ENCODE data around the gene MAB21L1. TPM values are rescaled to one million over a fixed set of nuclear protein-coding genes. Genes with fewer than 3 reads are reported as not detected.
A peak's percentile ranks its signal among the peaks of the same experiment; 100 is the strongest.

The MAB21L1 gene
- not detected in 2 replicates for total RNA-seq
- 0.14 TPM for total RNA-seq (2013)
- not detected in 2 replicates for polyA plus RNA-seq
- polyA minus RNA-seq: not detected in 2 replicates

- peaks cover 2% of the 10 kb centered on the region for H3K9me3 Mint-ChIP-seq (ENCODE audit: insufficient read depth)
- H3K4me3 ChIP-seq (ENCODE audit: control extremely low read depth in 1 of 5, extremely low read depth in 1 of 5, insufficient read depth in 1 of 5, low read depth in 2 of 5, low read length in 4 of 5): peak within 1 kb of the TSS; percentile 18 to 58 (median 50)
- H3K27ac ChIP-seq (ENCODE audit: low read length in 2 of 2): no peak within 1 kb of the TSS
- no peak for ATAC-seq (ENCODE audit: low read depth)
- no peaks in the 10 kb centered on the region for H3K36me3 ChIP-seq (replicated peaks in 1 of 2; ENCODE audit: control extremely low read depth in 1 of 2, control insufficient read depth in 1 of 2, extremely low read depth in 1 of 2, insufficient read depth in 2 of 2, low read length in 1 of 2)
- ChIA-PET CTCF (no interaction called here), POLR2A (no interaction called here)
- peaks cover 30 to 48% of the 10 kb centered on the region in 2 donors for H3K4me1 ChIP-seq (ENCODE audit: control insufficient read depth in 2 of 2, insufficient read depth in 2 of 2, low read length in 2 of 2)
- TF ChIP-seq CTCF (IDR thresholded peaks at IDR 0.05) (no peak), EZH2 (IDR thresholded peaks at IDR 0.05; ENCODE audit: borderline replicate concordance, insufficient read depth, low read depth, low read length, poor library complexity, severe bottlenecking) (no peak)
- peak; percentile 44 for DNase-seq
- WGBS (ENCODE audit: insufficient coverage): 15% methylated on average over 29 of the region's 35 CpGs
- peaks cover 71% of the 10 kb centered on the region for H3K27me3 Mint-ChIP-seq
- H3K4me1 Mint-ChIP-seq: peaks cover 27% of the 10 kb centered on the region
- peak within 1 kb of the TSS; percentile 74 for H3K4me2 ChIP-seq (replicated peaks; ENCODE audit: low read depth, low read length, poor library complexity, severe bottlenecking)
- H3K79me2 ChIP-seq (ENCODE audit: control insufficient read depth, insufficient read depth, low read length): no peaks in the 10 kb centered on the region
- peaks cover 0 to 38% (median 9%) of the 10 kb centered on the region in 3 donors for H3K9me3 ChIP-seq (ENCODE audit: control extremely low read depth in 1 of 3, control insufficient read depth in 2 of 3, insufficient read depth in 1 of 3, low read length in 2 of 3)
- no peak within 1 kb of the TSS for H3K27ac Mint-ChIP-seq
- peak within 1 kb of the TSS; percentile 55 for H3K9ac ChIP-seq (ENCODE audit: low read length)
- H3K27me3 ChIP-seq (replicated peaks in 1 of 4; ENCODE audit: control extremely low read depth in 1 of 4, control insufficient read depth in 3 of 4, insufficient read depth in 4 of 4, low read length in 3 of 4): peaks cover 3 to 74% (median 67%) of the 10 kb centered on the region in 4 experiments
- intact Hi-C loops (cut with micrococcal nuclease): no loop called here
- no peak within 1 kb of the TSS for H2AFZ ChIP-seq (ENCODE audit: insufficient read depth, low read depth, low read length, poor library complexity, severe bottlenecking)
- no peaks in the 10 kb centered on the region for H4K20me1 ChIP-seq (ENCODE audit: control insufficient read depth, insufficient read depth, low read length, poor library complexity, severe bottlenecking)
- H3K4me3 Mint-ChIP-seq: peak within 1 kb of the TSS; percentile 83
Observed at GRCh38 chr13:35475960-35476943, at the start of gene MAB21L1. MAB21L1 (minus strand) TSS chr13:35476689; CDS start chr13:35476138, 551 bp downstream.

GRCh38 chr13:35524171-35524570 lies 47.7 kb upstream of the MAB21L1 start:
- ATAC-seq (ENCODE audit: low read depth) (no peak), DNase-seq (no peak)
- ChIA-PET POLR2A (no interaction called here), CTCF (no interaction called here)
- no peaks in the 10 kb centered on the region for H3K9me3 ChIP-seq (ENCODE audit: control extremely low read depth in 1 of 3, control insufficient read depth in 2 of 3, insufficient read depth in 1 of 3, low read length in 2 of 3)
- no peak overlapping the region for H3K4me2 ChIP-seq (replicated peaks; ENCODE audit: low read depth, low read length, poor library complexity, severe bottlenecking)
- H3K4me3 Mint-ChIP-seq: no peak overlapping the region
- intact Hi-C loops (cut with micrococcal nuclease): no loop called here
- H3K36me3 ChIP-seq (replicated peaks in 1 of 2; ENCODE audit: control extremely low read depth in 1 of 2, control insufficient read depth in 1 of 2, extremely low read depth in 1 of 2, insufficient read depth in 2 of 2, low read length in 1 of 2): no peaks in the 10 kb centered on the region
- no peaks in the 10 kb centered on the region for H3K9me3 Mint-ChIP-seq (ENCODE audit: insufficient read depth)
- no peaks in the 10 kb centered on the region for H3K79me2 ChIP-seq (ENCODE audit: control insufficient read depth, insufficient read depth, low read length)
- no peaks in the 10 kb centered on the region for H3K27me3 ChIP-seq (replicated peaks in 1 of 4; ENCODE audit: control extremely low read depth in 1 of 4, control insufficient read depth in 3 of 4, insufficient read depth in 4 of 4, low read length in 3 of 4)
- H3K27ac ChIP-seq (ENCODE audit: low read length in 2 of 2): no peak overlapping the region
- H3K27ac Mint-ChIP-seq: no peak overlapping the region
- no peaks in the 10 kb centered on the region for H4K20me1 ChIP-seq (ENCODE audit: control insufficient read depth, insufficient read depth, low read length, poor library complexity, severe bottlenecking)
- H3K4me3 ChIP-seq (ENCODE audit: control extremely low read depth in 1 of 5, extremely low read depth in 1 of 5, insufficient read depth in 1 of 5, low read depth in 2 of 5, low read length in 4 of 5): no peak overlapping the region
- no CpG with 5 or more reads among the region's 3 CpGs for WGBS (ENCODE audit: insufficient coverage)
- no peaks in the 10 kb centered on the region for H3K4me1 Mint-ChIP-seq
- TF ChIP-seq EZH2 (IDR thresholded peaks at IDR 0.05; ENCODE audit: borderline replicate concordance, insufficient read depth, low read depth, low read length, poor library complexity, severe bottlenecking) (no peak), CTCF (IDR thresholded peaks at IDR 0.05) (no peak)
- no peaks in the 10 kb centered on the region for H3K27me3 Mint-ChIP-seq
- no peak overlapping the region for H2AFZ ChIP-seq (ENCODE audit: insufficient read depth, low read depth, low read length, poor library complexity, severe bottlenecking)
- H3K9ac ChIP-seq (ENCODE audit: low read length): no peak overlapping the region
- H3K4me1 ChIP-seq (ENCODE audit: control insufficient read depth in 2 of 2, insufficient read depth in 2 of 2, low read length in 2 of 2): no peaks in the 10 kb centered on the region
